SK-N-DZ (cell line): ENCODE results near the gene ZNF383.
"Not testable (repeated sequence)": the region's sequence is repeated elsewhere in the genome, so short reads cannot be mapped to it uniquely, and the experiment has no call there.

Experiments
- DNase-seq: peaks from one replicate; pipeline ENCODE4 v3.0.0-alpha.2; 2015; ENCODE audit warnings: low spot score

ZNF383 gene

DNA sequence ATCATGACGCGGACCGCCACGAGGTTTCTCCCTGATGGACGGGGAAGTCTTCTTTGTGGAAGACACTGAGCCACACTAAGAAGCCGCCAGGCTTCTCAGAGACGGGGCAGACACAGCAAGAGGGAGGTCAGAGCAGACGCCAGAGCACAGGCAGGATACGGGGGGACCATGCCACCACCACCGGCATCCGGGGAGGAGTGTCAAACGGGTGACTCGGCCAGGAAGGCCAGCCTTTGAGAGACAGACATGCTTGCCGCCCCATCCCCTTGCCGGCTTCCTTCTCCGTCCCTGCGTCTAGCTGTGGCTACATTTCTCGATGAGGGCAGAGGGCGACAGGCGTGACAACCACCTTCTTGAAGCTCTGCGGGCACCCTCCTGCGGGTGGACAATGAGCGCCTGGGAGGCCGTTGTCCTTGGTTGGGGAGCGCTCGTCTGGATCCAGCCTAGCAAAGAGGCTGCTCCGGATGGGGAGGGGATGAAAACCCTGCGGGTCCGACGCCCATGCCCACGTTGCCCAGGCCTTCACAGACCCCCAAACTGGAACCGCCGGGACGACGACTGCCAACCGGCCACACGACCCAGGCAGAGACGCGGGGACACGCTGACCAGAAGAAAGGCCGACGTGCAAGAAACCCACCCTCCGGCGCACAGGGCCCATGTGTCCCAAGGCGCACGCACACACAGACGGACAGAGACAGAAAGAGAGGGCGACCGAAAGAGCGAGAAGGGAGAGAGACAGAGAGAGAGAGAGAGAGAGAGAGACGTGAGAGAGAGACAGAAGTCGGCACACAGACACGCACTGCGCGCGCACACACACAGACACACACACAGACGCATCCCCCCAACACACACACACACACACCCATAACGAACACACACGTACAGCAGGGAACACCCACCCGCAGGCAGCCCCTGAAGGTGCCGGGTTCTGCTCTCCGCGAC is 75.3 kb downstream of the ZNF383 start:
- DNase-seq: not testable (repeated sequence)

GRCh38 chr19:37294246-37294645 is 76.2 kb downstream of the ZNF383 start:
- not testable (repeated sequence) for DNase-seq
